ENCODE results near the gene FILIP1. TPM values are rescaled to one million over a fixed set of nuclear protein-coding genes. Genes with fewer than 3 reads are reported as not detected.

The FILIP1 gene
- polyA plus RNA-seq, 1 of the 3 experiments (the other 2 are of a cell fraction): 0.03 TPM

GRCh38 chr6:75498862-75499261 is 5.3 kb upstream of the FILIP1 start (continued):
- TF ChIP-seq NFIC (IDR thresholded peaks at IDR 0.05; ENCODE audit: borderline replicate concordance): no peak
- no peak for TF ChIP-seq FOSL2 (IDR thresholded peaks at IDR 0.05; ENCODE audit: borderline replicate concordance, low read depth)
- no peak for TF ChIP-seq SIN3A (IDR thresholded peaks at IDR 0.05; ENCODE audit: borderline replicate concordance, low read depth, low read length)
- no peak for TF ChIP-seq MXI1 (IDR thresholded peaks at IDR 0.05; ENCODE audit: low read depth, low read length)
- no peak for TF ChIP-seq USF1 (IDR thresholded peaks at IDR 0.05; ENCODE audit: borderline replicate concordance, low read depth)
- no peak for TF ChIP-seq USF2 (IDR thresholded peaks at IDR 0.05; ENCODE audit: borderline replicate concordance, low read depth, low read length)
- TF ChIP-seq, protein P1, sequence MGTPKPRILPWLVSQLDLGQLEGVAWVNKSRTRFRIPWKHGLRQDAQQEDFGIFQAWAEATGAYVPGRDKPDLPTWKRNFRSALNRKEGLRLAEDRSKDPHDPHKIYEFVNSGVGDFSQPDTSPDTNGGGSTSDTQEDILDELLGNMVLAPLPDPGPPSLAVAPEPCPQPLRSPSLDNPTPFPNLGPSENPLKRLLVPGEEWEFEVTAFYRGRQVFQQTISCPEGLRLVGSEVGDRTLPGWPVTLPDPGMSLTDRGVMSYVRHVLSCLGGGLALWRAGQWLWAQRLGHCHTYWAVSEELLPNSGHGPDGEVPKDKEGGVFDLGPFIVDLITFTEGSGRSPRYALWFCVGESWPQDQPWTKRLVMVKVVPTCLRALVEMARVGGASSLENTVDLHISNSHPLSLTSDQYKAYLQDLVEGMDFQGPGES (IDR thresholded peaks at IDR 0.05; ENCODE audit: low read depth, low read length): no peak

DNA sequence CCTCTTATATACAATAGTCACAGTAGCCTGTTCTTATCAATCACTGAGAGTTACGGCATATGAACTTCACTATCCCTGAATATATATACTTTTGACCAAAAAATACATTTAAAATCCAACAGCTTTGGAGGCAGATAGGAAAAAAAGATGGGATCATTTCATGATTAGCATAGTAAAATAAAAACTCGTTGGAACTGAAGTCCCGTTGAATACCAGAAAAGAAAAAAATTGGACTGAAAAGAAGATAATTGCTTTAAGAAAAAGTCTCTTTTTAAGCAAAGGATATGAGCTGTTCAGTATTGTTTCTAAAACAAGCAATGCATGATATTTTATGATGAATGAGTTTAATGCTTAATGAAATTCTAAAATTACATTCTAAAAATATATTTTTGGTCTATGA is 4.4 kb upstream of the FILIP1 start:
- Histone ChIP-seq H3K4me2 (no peak overlapping the region), H3K9ac (no peak overlapping the region), H3K9me2 (no peaks in the 10 kb centered on the region), H3K4me3 (ENCODE audit: low read depth in 2 of 2, low read length in 1 of 2) (no peak overlapping the region), H4K20me1 (ENCODE audit: insufficient read depth) (no peaks in the 10 kb centered on the region), H3K27me3 (ENCODE audit: insufficient read depth) (no peaks in the 10 kb centered on the region), H3K4me1 (ENCODE audit: control insufficient read depth in 1 of 2, insufficient read depth in 2 of 2, low read depth in 1 of 2, low read length in 1 of 2) (peaks cover 0 to 17% of the 10 kb centered on the region in 2 experiments; a peak in 2 of 4 replicates), H3K36me3 (replicated peaks in 1 of 2; ENCODE audit: control insufficient read depth in 1 of 2, insufficient read depth in 2 of 2, low read length in 1 of 2) (no peaks in the 10 kb centered on the region), H3K9me3 (no peaks in the 10 kb centered on the region), H3F3A (replicated peaks; ENCODE audit: insufficient read depth) (peaks cover 8% of the 10 kb centered on the region), H3K79me2 (ENCODE audit: insufficient read depth) (no peaks in the 10 kb centered on the region), H2AFZ (ENCODE audit: low read depth) (no peak overlapping the region), H3K27ac (ENCODE audit: low read depth in 2 of 2, low read length in 1 of 2) (no peak overlapping the region)
- TF ChIP-seq RAD21 (IDR thresholded peaks at IDR 0.05; ENCODE audit: low read length): no peak
- TF ChIP-seq, protein P2, sequence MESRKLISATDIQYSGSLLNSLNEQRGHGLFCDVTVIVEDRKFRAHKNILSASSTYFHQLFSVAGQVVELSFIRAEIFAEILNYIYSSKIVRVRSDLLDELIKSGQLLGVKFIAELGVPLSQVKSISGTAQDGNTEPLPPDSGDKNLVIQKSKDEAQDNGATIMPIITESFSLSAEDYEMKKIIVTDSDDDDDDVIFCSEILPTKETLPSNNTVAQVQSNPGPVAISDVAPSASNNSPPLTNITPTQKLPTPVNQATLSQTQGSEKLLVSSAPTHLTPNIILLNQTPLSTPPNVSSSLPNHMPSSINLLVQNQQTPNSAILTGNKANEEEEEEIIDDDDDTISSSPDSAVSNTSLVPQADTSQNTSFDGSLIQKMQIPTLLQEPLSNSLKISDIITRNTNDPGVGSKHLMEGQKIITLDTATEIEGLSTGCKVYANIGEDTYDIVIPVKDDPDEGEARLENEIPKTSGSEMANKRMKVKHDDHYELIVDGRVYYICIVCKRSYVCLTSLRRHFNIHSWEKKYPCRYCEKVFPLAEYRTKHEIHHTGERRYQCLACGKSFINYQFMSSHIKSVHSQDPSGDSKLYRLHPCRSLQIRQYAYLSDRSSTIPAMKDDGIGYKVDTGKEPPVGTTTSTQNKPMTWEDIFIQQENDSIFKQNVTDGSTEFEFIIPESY (IDR thresholded peaks at IDR 0.05; ENCODE audit: borderline replicate concordance, low read depth): no peak
- DNase-seq: no peak
- CTCF ChIA-PET: no interaction called here
- POLR2A ChIA-PET: no interaction called here
- WGBS (ENCODE audit: low lambda C conversion rate): 80% methylated on average over 3 of the region's 3 CpGs

DNA sequence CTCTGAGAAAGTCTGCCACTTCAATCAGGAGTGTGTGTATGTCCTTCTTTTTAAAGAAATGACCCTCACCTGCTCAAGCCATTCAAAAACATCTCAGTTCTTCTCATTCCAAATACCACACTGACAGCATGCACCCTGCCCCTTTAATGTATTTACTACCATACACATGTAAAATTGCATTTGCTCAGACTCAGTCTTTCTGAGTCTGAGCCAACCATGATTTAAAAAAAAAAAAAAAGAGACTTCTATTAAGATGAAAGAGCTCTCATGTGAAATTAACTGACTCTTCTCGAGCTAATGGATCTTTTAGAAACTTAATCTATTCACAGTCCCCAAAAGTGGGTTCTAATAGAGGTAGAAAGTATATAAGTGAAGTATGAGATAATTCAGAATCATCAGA is 1.4 kb upstream of the FILIP1 start:
- POLR2A ChIA-PET: no interaction called here
- no peak overlapping the region for H3K4me2 ChIP-seq
- TF ChIP-seq USF1 (IDR thresholded peaks at IDR 0.05; ENCODE audit: borderline replicate concordance, low read depth) (no peak), RAD21 (IDR thresholded peaks at IDR 0.05; ENCODE audit: low read length) (no peak), POLR2AphosphoS5 (IDR thresholded peaks at IDR 0.05; ENCODE audit: low read depth, low read length) (no peak), MEF2A (IDR thresholded peaks at IDR 0.05; ENCODE audit: borderline replicate concordance, low read depth) (no peak)
- TF ChIP-seq, protein P2 (IDR thresholded peaks at IDR 0.05; ENCODE audit: borderline replicate concordance, low read depth): no peak
- no peak for DNase-seq
- H3K4me3 ChIP-seq (ENCODE audit: low read depth in 2 of 2, low read length in 1 of 2): no peak overlapping the region
- H3K27ac ChIP-seq (ENCODE audit: low read depth in 2 of 2, low read length in 1 of 2): no peak overlapping the region
- CTCF ChIA-PET: interaction anchor here (0.6 to 1.5 kb wide), 2 partner anchors 153 to 228 kb away, joined by 3 to 4 read pairs; no protein-coding TSS in a partner anchor
- no peaks in the 10 kb centered on the region for H3K36me3 ChIP-seq (replicated peaks in 1 of 2; ENCODE audit: control insufficient read depth in 1 of 2, insufficient read depth in 2 of 2, low read length in 1 of 2)
- H4K20me1 ChIP-seq (ENCODE audit: insufficient read depth): no peaks in the 10 kb centered on the region
- no peaks in the 10 kb centered on the region for H3K9me2 ChIP-seq
- H2AFZ ChIP-seq (ENCODE audit: low read depth): no peak overlapping the region
- H3K4me1 ChIP-seq (ENCODE audit: control insufficient read depth in 1 of 2, insufficient read depth in 2 of 2, low read depth in 1 of 2, low read length in 1 of 2): peaks cover 0 to 15% of the 10 kb centered on the region in 2 experiments; a peak in 2 of 4 replicates
- 59% methylated on average over 1 of the region's 1 CpG for WGBS (ENCODE audit: low lambda C conversion rate)
- H3K27me3 ChIP-seq (ENCODE audit: insufficient read depth): no peaks in the 10 kb centered on the region
- peaks cover 13% of the 10 kb centered on the region for H3F3A ChIP-seq (replicated peaks; ENCODE audit: insufficient read depth)
- no peaks in the 10 kb centered on the region for H3K79me2 ChIP-seq (ENCODE audit: insufficient read depth)
- H3K9me3 ChIP-seq: no peaks in the 10 kb centered on the region
- H3K9ac ChIP-seq: no peak overlapping the region
